ENCODE data around the gene CER1. TPM values are rescaled to one million over a fixed set of nuclear protein-coding genes. Genes with fewer than 3 reads are reported as not detected.
"Not testable (repeated sequence)": the region's sequence is repeated elsewhere in the genome, so short reads cannot be mapped to it uniquely, and the experiment has no call there.

CER1 gene
- total and polyA plus RNA-seq, 10 of the 15 experiments (the other 5 are each of a cell fraction or from before 2014, with no cell fraction given), result not detected

DNA sequence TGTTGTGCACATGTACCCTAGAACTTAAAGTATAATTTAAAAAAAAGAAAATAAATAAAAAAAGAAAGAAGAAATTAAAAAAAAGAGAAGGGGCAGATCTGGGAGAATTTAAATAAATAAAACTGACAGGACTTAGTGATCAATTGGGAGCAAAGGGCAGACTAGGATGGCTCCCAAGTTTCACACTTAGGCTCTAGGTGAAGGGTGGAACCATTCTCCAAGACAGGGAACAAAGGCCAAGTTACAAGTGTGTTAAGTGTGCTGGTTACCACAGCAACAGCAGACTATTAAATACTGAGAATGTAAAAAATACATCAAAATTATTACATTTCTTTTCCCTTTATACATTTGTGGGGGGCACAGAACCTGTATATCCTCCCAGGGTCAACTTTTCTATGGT lies 36.4 kb downstream of the CER1 start:
- ChIA-PET SMC1A (ENCODE audit: uncharacterized antibody, unreplicated experiment) (interaction anchor here (3.6 kb wide), 1 partner anchor 10 kb away, joined by 25 read pairs; no protein-coding TSS in a partner anchor), RAD21 (ENCODE audit: unreplicated experiment) (no interaction called here), POLR2A (no interaction called here), CTCF (interaction anchor here (1.2 to 5.5 kb wide), 2 partner anchors 33 to 55 kb away, joined by 3 to 20 read pairs; no protein-coding TSS in a partner anchor)
- intact Hi-C loops (cut with micrococcal nuclease; ENCODE audit: unreplicated experiment), result no loop called here
- BruUV-seq (replicated peaks), result no TSS peak
- peaks cover 21% of the 10 kb centered on the region for H3K4me1 ChIP-seq (ENCODE audit: control insufficient read depth, insufficient read depth, low read length)
- TF ChIP-seq JUNB (IDR thresholded peaks at IDR 0.05) (no peak), CEBPB (IDR thresholded peaks at IDR 0.05; ENCODE audit: borderline replicate concordance in 1 of 2, low read depth in 2 of 2, low read length in 2 of 2) (no peak), EED (IDR thresholded peaks at IDR 0.05; ENCODE audit: low read depth) (no peak), RUNX3 (IDR thresholded peaks at IDR 0.05; ENCODE audit: low read length) (no peak), EGR1 (IDR thresholded peaks at IDR 0.05; ENCODE audit: borderline replicate concordance in 1 of 2, low read depth in 2 of 2, low read length in 2 of 2) (no peak), RELA (IDR thresholded peaks at IDR 0.05; ENCODE audit: borderline replicate concordance, partially characterized antibody) (no peak), NR2C1 (IDR thresholded peaks at IDR 0.05) (no peak), HDAC2 (IDR thresholded peaks at IDR 0.05) (no peak)
- TF ChIP-seq, protein P1, sequence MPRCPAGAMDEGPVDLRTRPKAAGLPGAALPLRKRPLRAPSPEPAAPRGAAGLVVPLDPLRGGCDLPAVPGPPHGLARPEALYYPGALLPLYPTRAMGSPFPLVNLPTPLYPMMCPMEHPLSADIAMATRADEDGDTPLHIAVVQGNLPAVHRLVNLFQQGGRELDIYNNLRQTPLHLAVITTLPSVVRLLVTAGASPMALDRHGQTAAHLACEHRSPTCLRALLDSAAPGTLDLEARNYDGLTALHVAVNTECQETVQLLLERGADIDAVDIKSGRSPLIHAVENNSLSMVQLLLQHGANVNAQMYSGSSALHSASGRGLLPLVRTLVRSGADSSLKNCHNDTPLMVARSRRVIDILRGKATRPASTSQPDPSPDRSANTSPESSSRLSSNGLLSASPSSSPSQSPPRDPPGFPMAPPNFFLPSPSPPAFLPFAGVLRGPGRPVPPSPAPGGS (IDR thresholded peaks at IDR 0.05; ENCODE audit: borderline replicate concordance, insufficient read depth, low read depth, low read length, poor library complexity, severe bottlenecking), result no peak
- H3K9ac ChIP-seq (ENCODE audit: control insufficient read depth, insufficient read depth, low read length), result no peak overlapping the region
- H3K9me3 ChIP-seq (replicated peaks; ENCODE audit: control insufficient read depth, insufficient read depth, low read length), result peaks cover 1% of the 10 kb centered on the region; the same call in 2 of the 3 replicates
- DNase-seq (ENCODE audit: low read depth, low spot score), result no peak
- H3K27me3 ChIP-seq (replicated peaks in 1 of 2; ENCODE audit: control insufficient read depth in 2 of 2, insufficient read depth in 2 of 2, low read length in 1 of 2), result no peaks in the 10 kb centered on the region
- H2AFZ ChIP-seq (ENCODE audit: control insufficient read depth, low read depth, low read length), result no peak overlapping the region
- H3K4me3 ChIP-seq, result no peak overlapping the region
- no peak overlapping the region for H3K27ac ChIP-seq (ENCODE audit: control insufficient read depth, insufficient read depth)
- ATAC-seq, result no peak
- H3K79me2 ChIP-seq (ENCODE audit: control insufficient read depth, insufficient read depth, low read length), result peaks cover 19% of the 10 kb centered on the region
- in situ Hi-C loops (cut with MboI), result no loop called here
- peaks cover 0 to 5% of the 10 kb centered on the region in 2 experiments; a peak in 2 of 4 replicates for H3K36me3 ChIP-seq (ENCODE audit: control insufficient read depth in 2 of 2, insufficient read depth in 2 of 2, low read length in 1 of 2)
- H4K20me1 ChIP-seq (ENCODE audit: control insufficient read depth, insufficient read depth), result no peaks in the 10 kb centered on the region
- no peak overlapping the region for H3K4me2 ChIP-seq (ENCODE audit: control insufficient read depth, insufficient read depth)
- no peak for FAIRE-seq

DNA sequence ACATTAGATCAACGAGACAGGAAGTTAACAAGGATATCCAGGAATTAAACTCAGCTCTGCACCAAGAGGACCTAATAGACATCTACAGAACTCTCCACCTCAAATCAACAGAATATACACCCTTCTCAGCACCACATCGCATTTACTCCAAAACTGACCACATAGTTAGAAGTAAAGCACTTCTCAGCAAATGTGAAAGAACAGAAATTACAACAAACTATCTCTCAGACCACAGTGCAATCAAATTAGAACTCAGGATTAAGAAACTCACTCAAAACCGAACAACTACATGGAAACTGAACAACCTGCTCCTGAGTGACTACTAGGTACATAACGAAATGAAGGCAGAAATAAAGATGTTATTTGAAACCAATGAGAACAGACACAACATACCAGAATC lies 39.9 kb downstream of the CER1 start:
- H3K9me3 ChIP-seq (replicated peaks; ENCODE audit: control insufficient read depth, insufficient read depth, low read length); FAIRE-seq; RAD21 ChIA-PET (ENCODE audit: unreplicated experiment); H3K79me2 ChIP-seq (ENCODE audit: control insufficient read depth, insufficient read depth, low read length); H3K4me1 ChIP-seq (ENCODE audit: control insufficient read depth, insufficient read depth, low read length); POLR2A ChIA-PET; H3K9ac ChIP-seq (ENCODE audit: control insufficient read depth, insufficient read depth, low read length); ATAC-seq; DNase-seq (ENCODE audit: low read depth, low spot score); H2AFZ ChIP-seq (ENCODE audit: control insufficient read depth, low read depth, low read length); H4K20me1 ChIP-seq (ENCODE audit: control insufficient read depth, insufficient read depth); in situ Hi-C loops (cut with MboI); intact Hi-C loops (cut with micrococcal nuclease; ENCODE audit: unreplicated experiment); H3K27ac ChIP-seq (ENCODE audit: control insufficient read depth, insufficient read depth); BruUV-seq (replicated peaks); H3K4me3 ChIP-seq; CTCF ChIA-PET; H3K4me2 ChIP-seq (ENCODE audit: control insufficient read depth, insufficient read depth); H3K27me3 ChIP-seq (replicated peaks in 1 of 2; ENCODE audit: control insufficient read depth in 2 of 2, insufficient read depth in 2 of 2, low read length in 1 of 2): not testable (repeated sequence)
- H3K36me3 ChIP-seq (ENCODE audit: control insufficient read depth in 2 of 2, insufficient read depth in 2 of 2, low read length in 1 of 2), result peaks cover 0 to 14% of the 10 kb centered on the region in 2 experiments; a peak in 2 of 4 replicates
- WGBS (ENCODE audit: insufficient coverage, insufficient replicate concordance, low lambda C conversion rate, missing lambda C conversion rate), result 16% methylated on average over 4 of the region's 4 CpGs
- SMC1A ChIA-PET (ENCODE audit: uncharacterized antibody, unreplicated experiment), result interaction anchor here (0.6 kb wide), 1 partner anchor 84 kb away, joined by 3 read pairs; no protein-coding TSS in a partner anchor

All from GM12878 (cell line).